Naive thymus-derived CD4-positive, alpha-beta T cell (primary cell): Measurements from ENCODE around the gene FRRS1L. TPM values are rescaled to one million over a fixed set of nuclear protein-coding genes. Genes with fewer than 3 reads are reported as not detected.

Source experiments
- ATAC-seq: fragments of 150-1000 bp; cut with Tn5 transposase; 2 replicates; pipeline ENCODE4 v1.10.0; 2021; ENCODE audit warnings: mild to moderate bottlenecking, moderate library complexity
- CTCF ChIA-PET: fragments of 350-600 bp; sonication (Branson Sonifier 250); formaldehyde crosslinking; loops from one replicate; lab custom pipeline; 2021; ENCODE audit warnings: antibody characterized with exemption; lab: Charles Lee
- POLR2A ChIA-PET: fragments of 350-600 bp; sonication (Branson Sonifier 250); formaldehyde crosslinking; loops from one replicate; lab custom pipeline; 2021; ENCODE audit warnings: antibody characterized with exemption, inconsistent platforms; lab: Charles Lee
- DNase-seq, 9 donors: peaks; one replicate each; pipeline versions ENCODE4 v3.0.0 to v3.0.0-alpha.2; 2020 to 2022; ENCODE audit warnings: mixed read lengths in 1 of 9
- H3K27ac ChIP-seq: one replicate; pipeline ENCODE4 v1.7.0; 2013; ENCODE audit warnings: mild to moderate bottlenecking, low read depth, low read length, moderate library complexity
- H3K27me3 ChIP-seq, 2 donors: one replicate each; pipeline ENCODE4 v1.7.0; 2013; ENCODE audit warnings: low read length in 2 of 2, mild to moderate bottlenecking in 2 of 2, moderate library complexity in 2 of 2; ENCODE audit not compliant: control insufficient read depth in 2 of 2, insufficient read depth in 2 of 2
- H3K36me3 ChIP-seq, 3 experiments: 1 replicate in 2 of 3; 2 replicates in 1 of 3; pipeline ENCODE4 v1.7.0; 2013; ENCODE audit warnings: low read length in 3 of 3, mild to moderate bottlenecking in 3 of 3, moderate library complexity in 1 of 3; ENCODE audit not compliant: insufficient read depth in 3 of 3, control insufficient read depth in 2 of 3
- H3K4me1 ChIP-seq, 2 donors: one replicate each; pipeline ENCODE4 v1.7.0; 2013; ENCODE audit warnings: low read length in 2 of 2, mild to moderate bottlenecking in 2 of 2, moderate library complexity in 1 of 2; ENCODE audit not compliant: control insufficient read depth in 2 of 2, insufficient read depth in 2 of 2
- H3K4me3 ChIP-seq: 2 replicates; pipeline ENCODE4 v1.7.0; 2013; ENCODE audit warnings: mild to moderate bottlenecking, low read length
- H3K9me3 ChIP-seq, 3 experiments: 1 replicate in 2 of 3; 2 replicates in 1 of 3; pipeline ENCODE4 v1.7.0; 2013; ENCODE audit warnings: low read length in 3 of 3; ENCODE audit not compliant: control insufficient read depth in 2 of 3
- H3K27ac Mint-ChIP-seq, 9 donors: one replicate each; pipeline ENCODE4 v1.8.0; 2020 to 2022; ENCODE audit warnings: mixed read lengths in 9 of 9, mild to moderate bottlenecking in 8 of 9, moderate library complexity in 5 of 9, inconsistent platforms in 2 of 9
- H3K27me3 Mint-ChIP-seq, 5 donors: one replicate each; pipeline ENCODE4 v1.8.0; 2021 to 2022; ENCODE audit warnings: mixed read lengths in 5 of 5, mild to moderate bottlenecking in 1 of 5
- H3K36me3 Mint-ChIP-seq, 5 donors: one replicate each; pipeline ENCODE4 v1.8.0; 2020 to 2022; ENCODE audit warnings: mixed read lengths in 5 of 5, mild to moderate bottlenecking in 3 of 5, inconsistent platforms in 1 of 5
- H3K4me1 Mint-ChIP-seq, 7 donors: one replicate each; pipeline ENCODE4 v1.8.0; 2020 to 2022; ENCODE audit warnings: mixed read lengths in 7 of 7, mild to moderate bottlenecking in 3 of 7, inconsistent platforms in 1 of 7
- H3K4me3 Mint-ChIP-seq, 10 donors: one replicate each; pipeline ENCODE4 v1.8.0; 2020 to 2022; ENCODE audit warnings: mild to moderate bottlenecking in 10 of 10, mixed read lengths in 10 of 10, moderate library complexity in 6 of 10, inconsistent platforms in 2 of 10
- H3K9me3 Mint-ChIP-seq, 11 donors: one replicate each; pipeline ENCODE4 v1.8.0; 2020 to 2022; ENCODE audit warnings: mixed read lengths in 11 of 11, mild to moderate bottlenecking in 4 of 11, inconsistent platforms in 1 of 11, moderate library complexity in 1 of 11
- intact Hi-C, 2 donors: fragments of 100-400 bp; cut with micrococcal nuclease; formaldehyde crosslinking; loops; one replicate each; pipeline ENCODE4 v1.15.1; 2023
- polyA plus RNA-seq, 2 donors: library from polyadenylated mRNA; unstranded; fragments of 300-500 nt; fragmentation: Illumina TruSeq; gene quantifications; one replicate each; pipeline ENCODE4 v1.2.3, GENCODE V29; 2021
- total RNA-seq, 6 experiments: library from RNA in 5 of 6; stranded (reverse) in 5 of 6; gene quantifications; 1 replicate in 5 of 6; 2 replicates in 1 of 6; pipeline ENCODE4 v1.2.3 and lab custom pipeline; 2021 to 2026

The FRRS1L gene
- total and polyA plus RNA-seq, 7 experiments from 2014 or later: not detected

- Histone ChIP-seq H3K9me3 (peaks cover 0 to 5% (median 0%) of the 10 kb centered on the region in 3 experiments), H3K4me1 (no peaks in the 10 kb centered on the region), H3K36me3 (no peaks in the 10 kb centered on the region), H3K4me3 (no peak overlapping the region), H3K27me3 (no peaks in the 10 kb centered on the region), H3K27ac (no peak overlapping the region)
- Mint-ChIP-seq H3K9me3 (peaks cover 0 to 15% (median 9%) of the 10 kb centered on the region in 11 donors), H3K4me1 (no peaks in the 10 kb centered on the region), H3K4me3 (no peak overlapping the region), H3K27me3 (peaks cover 8 to 31% (median 24%) of the 10 kb centered on the region in 5 donors), H3K36me3 (peaks cover 0 to 8% (median 7%) of the 10 kb centered on the region in 5 donors), H3K27ac (no peak overlapping the region)
- ATAC-seq (no peak), DNase-seq (no peak)
- intact Hi-C loops: no loop called here
- ChIA-PET CTCF (no interaction called here), POLR2A (no interaction called here)
Observed at GRCh38 chr9:109158651-109159050, 8.4 kb downstream of the FRRS1L start.

GRCh38 chr9:109156708-109157107 lies 10.3 kb downstream of the FRRS1L start:
- H3K27ac Mint-ChIP-seq: no peak overlapping the region
- POLR2A ChIA-PET: no interaction called here
- H3K27me3 Mint-ChIP-seq: peaks cover 7 to 24% (median 12%) of the 10 kb centered on the region in 5 donors
- Histone ChIP-seq H3K27ac (no peak overlapping the region), H3K9me3 (peaks cover 0 to 14% (median 0%) of the 10 kb centered on the region in 3 experiments), H3K27me3 (no peaks in the 10 kb centered on the region), H3K36me3 (no peaks in the 10 kb centered on the region), H3K4me1 (no peaks in the 10 kb centered on the region), H3K4me3 (no peak overlapping the region)
- H3K4me3 Mint-ChIP-seq: no peak overlapping the region
- peaks cover 0 to 33% (median 16%) of the 10 kb centered on the region in 11 donors for H3K9me3 Mint-ChIP-seq
- no peaks in the 10 kb centered on the region for H3K4me1 Mint-ChIP-seq
- ATAC-seq (no peak), DNase-seq (no peak)
- intact Hi-C loops: no loop called here
- H3K36me3 Mint-ChIP-seq: peaks cover 0 to 15% (median 10%) of the 10 kb centered on the region in 5 donors
- CTCF ChIA-PET: no interaction called here

GRCh38 chr9:109150925-109151545 lies 16.0 kb downstream of the FRRS1L start:
- ATAC-seq: no peak
- POLR2A ChIA-PET: no interaction called here
- no peaks in the 10 kb centered on the region for H3K4me1 Mint-ChIP-seq

GRCh38 chr9:109149722-109150121 lies 17.3 kb downstream of the FRRS1L start:
- H3K9me3 ChIP-seq: peaks cover 0 to 14% (median 0%) of the 10 kb centered on the region in 3 experiments
- DNase-seq: no peak
- ATAC-seq: no peak
- H3K4me1 Mint-ChIP-seq: no peaks in the 10 kb centered on the region
- H3K27me3 ChIP-seq: no peaks in the 10 kb centered on the region
- ChIA-PET POLR2A (no interaction called here), CTCF (no interaction called here)
- peaks cover 0 to 30% (median 14%) of the 10 kb centered on the region in 11 donors for H3K9me3 Mint-ChIP-seq
- H3K27ac Mint-ChIP-seq: no peak overlapping the region
- no peak overlapping the region for H3K4me3 Mint-ChIP-seq
- H3K4me1 ChIP-seq: no peaks in the 10 kb centered on the region
- intact Hi-C loops: no loop called here
- H3K27me3 Mint-ChIP-seq: peaks cover 0 to 28% (median 0%) of the 10 kb centered on the region in 5 donors
- H3K36me3 ChIP-seq: no peaks in the 10 kb centered on the region
- H3K27ac ChIP-seq: no peak overlapping the region
- H3K36me3 Mint-ChIP-seq: peaks cover 0 to 10% (median 3%) of the 10 kb centered on the region in 5 donors
- no peak overlapping the region for H3K4me3 ChIP-seq

More at GRCh38 chr9:109150925-109151545, 16.0 kb downstream of the FRRS1L start:
- no peaks in the 10 kb centered on the region for H3K27me3 ChIP-seq
- peaks cover 0 to 14% (median 0%) of the 10 kb centered on the region in 3 experiments for H3K9me3 ChIP-seq
- peaks cover 0 to 35% (median 14%) of the 10 kb centered on the region in 11 donors for H3K9me3 Mint-ChIP-seq
- no peak overlapping the region for H3K4me3 ChIP-seq
- peaks cover 0 to 23% (median 1%) of the 10 kb centered on the region in 5 donors for H3K27me3 Mint-ChIP-seq
- CTCF ChIA-PET: no interaction called here
- H3K4me1 ChIP-seq: no peaks in the 10 kb centered on the region
- no peak for DNase-seq
- no peak overlapping the region for H3K4me3 Mint-ChIP-seq
- no peak overlapping the region for H3K27ac ChIP-seq
- H3K36me3 Mint-ChIP-seq: peaks cover 0 to 10% (median 3%) of the 10 kb centered on the region in 5 donors
- H3K36me3 ChIP-seq: no peaks in the 10 kb centered on the region
- intact Hi-C loops: no loop called here
- H3K27ac Mint-ChIP-seq: no peak overlapping the region

- Histone ChIP-seq H3K4me3 (no peak overlapping the region), H3K27ac (no peak overlapping the region), H3K36me3 (no peaks in the 10 kb centered on the region), H3K9me3 (peaks cover 0 to 13% (median 0%) of the 10 kb centered on the region in 3 experiments), H3K4me1 (no peaks in the 10 kb centered on the region), H3K27me3 (no peaks in the 10 kb centered on the region)
- peaks cover 0 to 28% (median 0%) of the 10 kb centered on the region in 5 donors for H3K27me3 Mint-ChIP-seq
- intact Hi-C loops: no loop called here
- no peak overlapping the region for H3K4me3 Mint-ChIP-seq
- ATAC-seq (no peak), DNase-seq (no peak)
- H3K4me1 Mint-ChIP-seq: peaks cover under 1 to 2% (median 1%) of the 10 kb centered on the region in 7 donors
- POLR2A ChIA-PET: no interaction called here
- peaks cover 0 to 10% (median 3%) of the 10 kb centered on the region in 5 donors for H3K36me3 Mint-ChIP-seq
- H3K27ac Mint-ChIP-seq: no peak overlapping the region
- CTCF ChIA-PET: no interaction called here
- H3K9me3 Mint-ChIP-seq: peaks cover 0 to 24% (median 12%) of the 10 kb centered on the region in 11 donors
Observed at GRCh38 chr9:109149089-109149488, 18.0 kb downstream of the FRRS1L start.

- ChIA-PET CTCF (no interaction called here), POLR2A (no interaction called here)
- ATAC-seq: no peak
Observed at GRCh38 chr9:109145051-109145450, 22.0 kb downstream of the FRRS1L start.

More at GRCh38 chr9:109145051-109145450, 22.0 kb downstream of the FRRS1L start:
- H3K36me3 Mint-ChIP-seq: no peaks in the 10 kb centered on the region
- H3K4me3 Mint-ChIP-seq: no peak overlapping the region
- Histone ChIP-seq H3K27ac (no peak overlapping the region), H3K4me3 (no peak overlapping the region), H3K4me1 (no peaks in the 10 kb centered on the region), H3K9me3 (no peaks in the 10 kb centered on the region), H3K36me3 (no peaks in the 10 kb centered on the region), H3K27me3 (no peaks in the 10 kb centered on the region)
- no peaks in the 10 kb centered on the region for H3K9me3 Mint-ChIP-seq
- H3K27me3 Mint-ChIP-seq: peaks cover 0 to 37% (median 0%) of the 10 kb centered on the region in 5 donors
- intact Hi-C loops: no loop called here
- no peak overlapping the region for H3K27ac Mint-ChIP-seq
- peaks cover 4 to 6% (median 5%) of the 10 kb centered on the region in 7 donors for H3K4me1 Mint-ChIP-seq
- DNase-seq: no peak
